GM20431 (cell line): ENCODE data around the gene PLCB3.
"Not testable (repeated sequence)": the region's sequence is repeated elsewhere in the genome, so short reads cannot be mapped to it uniquely, and the experiment has no call there.

ENCODE experiments used
- in situ Hi-C: fragments of 300-500 bp; cut with MseI, MboI; formaldehyde crosslinking; loops from one replicate; pipeline ENCODE4 v1.15.0; 2020; ENCODE audit warnings: low sequenced_read_pairs; ENCODE audit not compliant: unreplicated experiment

The PLCB3 gene

DNA sequence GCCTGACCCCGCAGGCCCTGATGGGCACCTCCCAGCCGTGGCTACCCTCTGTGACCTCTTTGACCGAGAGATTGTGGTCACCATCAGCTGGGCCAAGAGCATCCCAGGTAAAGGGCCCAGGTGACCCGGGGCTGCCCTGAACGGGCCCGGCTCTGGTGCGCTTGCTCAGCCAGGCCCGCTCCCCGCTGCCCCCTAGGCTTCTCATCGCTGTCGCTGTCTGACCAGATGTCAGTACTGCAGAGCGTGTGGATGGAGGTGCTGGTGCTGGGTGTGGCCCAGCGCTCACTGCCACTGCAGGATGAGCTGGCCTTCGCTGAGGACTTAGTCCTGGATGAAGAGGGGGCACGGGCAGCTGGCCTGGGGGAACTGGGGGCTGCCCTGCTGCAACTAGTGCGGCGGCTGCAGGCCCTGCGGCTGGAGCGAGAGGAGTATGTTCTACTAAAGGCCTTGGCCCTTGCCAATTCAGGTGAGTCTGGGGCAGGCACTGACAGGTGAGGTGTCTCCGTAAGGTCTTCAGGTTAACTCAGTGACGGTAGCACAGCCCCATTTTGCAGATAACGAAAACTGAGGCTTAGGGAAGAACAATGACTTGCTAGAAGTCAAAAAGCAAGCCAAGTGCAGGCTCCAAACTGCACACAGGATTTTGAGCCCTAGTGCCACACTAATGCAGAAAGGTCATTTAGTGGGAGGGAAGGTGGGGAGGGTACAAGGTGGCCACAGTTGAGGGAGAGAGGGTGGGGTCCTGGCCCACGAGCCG lies 63.7 kb downstream of the PLCB3 start:
- in situ Hi-C loops = no loop called here

DNA sequence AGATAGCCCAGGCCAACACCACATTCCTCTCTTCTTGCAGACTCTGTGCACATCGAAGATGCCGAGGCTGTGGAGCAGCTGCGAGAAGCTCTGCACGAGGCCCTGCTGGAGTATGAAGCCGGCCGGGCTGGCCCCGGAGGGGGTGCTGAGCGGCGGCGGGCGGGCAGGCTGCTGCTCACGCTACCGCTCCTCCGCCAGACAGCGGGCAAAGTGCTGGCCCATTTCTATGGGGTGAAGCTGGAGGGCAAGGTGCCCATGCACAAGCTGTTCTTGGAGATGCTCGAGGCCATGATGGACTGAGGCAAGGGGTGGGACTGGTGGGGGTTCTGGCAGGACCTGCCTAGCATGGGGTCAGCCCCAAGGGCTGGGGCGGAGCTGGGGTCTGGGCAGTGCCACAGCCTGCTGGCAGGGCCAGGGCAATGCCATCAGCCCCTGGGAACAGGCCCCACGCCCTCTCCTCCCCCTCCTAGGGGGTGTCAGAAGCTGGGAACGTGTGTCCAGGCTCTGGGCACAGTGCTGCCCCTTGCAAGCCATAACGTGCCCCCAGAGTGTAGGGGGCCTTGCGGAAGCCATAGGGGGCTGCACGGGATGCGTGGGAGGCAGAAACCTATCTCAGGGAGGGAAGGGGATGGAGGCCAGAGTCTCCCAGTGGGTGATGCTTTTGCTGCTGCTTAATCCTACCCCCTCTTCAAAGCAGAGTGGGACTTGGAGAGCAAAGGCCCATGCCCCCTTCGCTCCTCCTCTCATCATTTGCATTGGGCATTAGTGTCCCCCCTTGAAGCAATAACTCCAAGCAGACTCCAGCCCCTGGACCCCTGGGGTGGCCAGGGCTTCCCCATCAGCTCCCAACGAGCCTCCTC lies 64.6 kb downstream of the PLCB3 start:
- in situ Hi-C loops = not testable (repeated sequence)

DNA sequence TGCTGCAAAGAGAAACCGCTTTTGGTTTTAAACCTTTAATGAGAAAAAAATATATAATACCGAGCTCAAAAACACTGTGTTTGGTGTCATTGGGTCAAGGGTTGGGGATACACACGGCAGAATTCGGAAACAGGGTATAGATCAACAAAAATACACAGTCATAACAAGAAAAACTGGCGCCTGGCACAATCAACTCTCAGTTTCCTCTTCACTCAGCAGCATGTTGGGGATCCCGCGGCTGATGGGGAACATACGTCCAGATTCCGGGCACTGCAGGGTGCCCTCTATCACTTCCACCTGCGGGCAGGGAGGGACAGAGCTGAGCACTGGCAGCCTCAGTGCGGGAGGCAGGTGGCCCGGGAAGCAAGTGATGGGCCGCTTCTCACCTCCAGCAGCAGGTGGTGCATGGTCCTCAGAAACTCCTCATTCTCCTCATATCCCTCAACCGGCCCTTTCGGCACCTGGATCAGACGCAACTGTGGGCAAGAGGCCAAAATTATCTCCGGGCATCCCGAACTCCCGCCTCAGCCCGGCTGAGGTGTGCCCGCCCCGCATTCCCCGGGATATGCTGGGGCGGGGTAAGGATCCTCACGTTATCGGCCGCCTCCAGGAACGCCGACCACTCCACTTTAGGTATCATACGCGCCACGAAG lies 65.5 kb downstream of the PLCB3 start:
- in situ Hi-C loops = no loop called here

DNA sequence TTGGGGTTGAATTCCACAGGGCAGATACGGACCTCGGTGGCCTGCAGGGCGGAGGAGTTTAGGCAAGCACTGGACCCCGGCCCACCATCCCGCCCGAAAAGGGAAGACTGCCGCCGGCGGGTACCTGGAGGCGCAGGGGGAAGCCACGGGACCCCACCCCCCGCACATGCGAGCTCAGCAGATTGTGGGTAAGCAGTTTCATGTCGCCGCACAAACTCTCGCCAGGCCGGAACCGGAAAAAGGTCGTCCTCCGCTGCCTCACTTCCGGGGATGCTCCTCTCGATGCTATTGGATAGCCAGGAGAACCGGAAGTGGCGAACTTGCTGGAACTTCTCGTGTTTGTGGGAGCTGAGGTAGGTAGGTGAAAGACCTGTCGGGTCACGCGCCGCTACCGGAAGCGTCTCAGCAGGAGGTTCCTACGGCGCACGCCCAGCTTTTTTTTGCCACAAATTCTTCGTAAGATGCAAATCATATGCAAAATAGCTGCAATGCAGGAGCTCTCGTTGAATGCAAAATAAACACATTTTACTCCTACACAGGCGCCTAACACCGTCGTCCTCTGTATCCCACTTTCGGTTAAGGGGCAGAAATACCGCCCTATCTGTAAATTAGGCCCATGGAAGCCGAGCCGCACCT lies 66.1 kb downstream of the PLCB3 start, which contains the start of gene TRMT112:
TRMT112 (minus strand) TSS at position 235 of the 636 bp plus-strand sequence; CDS start at position 202, 33 bp downstream.
- in situ Hi-C loops = no loop called here

DNA sequence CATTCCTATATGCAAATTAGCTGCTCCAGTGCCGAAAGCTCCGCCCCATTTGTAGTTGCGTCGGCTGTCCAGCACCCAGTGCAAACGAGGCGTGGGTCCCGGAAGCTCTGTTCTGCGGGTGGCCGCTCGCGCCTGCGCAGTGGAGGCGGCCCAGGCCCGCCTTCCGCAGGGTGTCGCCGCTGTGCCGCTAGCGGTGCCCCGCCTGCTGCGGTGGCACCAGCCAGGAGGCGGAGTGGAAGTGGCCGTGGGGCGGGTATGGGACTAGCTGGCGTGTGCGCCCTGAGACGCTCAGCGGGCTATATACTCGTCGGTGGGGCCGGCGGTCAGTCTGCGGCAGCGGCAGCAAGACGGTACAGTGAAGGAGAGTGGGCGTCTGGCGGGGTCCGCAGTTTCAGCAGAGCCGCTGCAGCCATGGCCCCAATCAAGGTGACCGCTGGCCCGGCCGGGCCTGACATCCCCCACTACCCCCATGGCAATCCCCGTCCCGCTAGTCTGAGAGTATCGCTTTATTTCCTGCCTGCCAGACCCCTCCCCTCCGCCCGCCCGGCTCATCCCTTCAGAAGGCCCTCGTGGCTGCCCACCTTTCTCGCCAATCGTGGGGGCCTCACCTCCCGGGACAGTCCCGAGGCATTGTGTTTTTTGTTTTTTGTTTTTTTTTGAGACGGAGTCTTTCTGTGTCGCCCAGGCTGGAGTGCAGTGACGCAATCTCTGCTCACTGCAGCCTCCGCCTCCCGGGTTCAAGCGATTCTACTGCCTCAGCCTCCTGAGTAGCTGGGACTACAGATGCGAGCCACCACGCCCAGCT lies 66.8 kb downstream of the PLCB3 start, which contains the start of gene PRDX5:
PRDX5 (plus strand) TSS at position 161 of the 805 bp plus-strand sequence; CDS start at position 256, 95 bp downstream.
- in situ Hi-C loops = no loop called here
